Right atrium auricular region (tissue), 2 donors: Measurements from ENCODE around the gene WDHD1. TPM values are rescaled to one million over a fixed set of nuclear protein-coding genes. Genes with fewer than 3 reads are reported as not detected.
A peak's percentile ranks its signal among the peaks of the same experiment; 100 is the strongest.
"Not testable (repeated sequence)": the region's sequence is repeated elsewhere in the genome, so short reads cannot be mapped to it uniquely, and the experiment has no call there.

Experiments used
- DNase-seq: peaks from one replicate; pipeline ENCODE4 v3.0.0-alpha.2; 2019; ENCODE audit warnings: low spot score
- H3K27ac ChIP-seq, 2 donors: fragments of 200-600 bp; sonication (generic); 1 replicate in 1 of 2; 2 replicates in 1 of 2; pipeline ENCODE4 v1.5.1; 2016 to 2019
- H3K27me3 ChIP-seq, 2 donors: fragments of 200-600 bp; sonication (generic); one replicate each; pipeline versions ENCODE4 v1.5.1 to v1.6.0; 2017 to 2019
- H3K36me3 ChIP-seq: fragments of 200-600 bp; sonication (generic); one replicate; pipeline ENCODE4 v1.5.1; 2016
- H3K4me1 ChIP-seq, 2 donors: fragments of 200-600 bp; sonication (generic); one replicate each; pipeline versions ENCODE4 v1.5.1 to v1.6.0; 2017 to 2019
- H3K4me3 ChIP-seq, 2 donors: fragments of 200-600 bp; sonication (generic); 1 replicate in 1 of 2; 2 replicates in 1 of 2; pipeline ENCODE4 v1.5.1; 2017 to 2019; ENCODE audit warnings: mild to moderate bottlenecking in 1 of 2, moderate library complexity in 1 of 2
- H3K9me3 ChIP-seq, 2 donors: fragments of 200-600 bp; sonication (generic); one replicate each; pipeline ENCODE4 v1.5.1; 2019
- total RNA-seq, 2 donors: library from RNA; depleted of rRNA; stranded (reverse); fragments of >200 nt; gene quantifications; one replicate each; pipeline ENCODE4 v1.1.0, GENCODE V29; 2016
- TF ChIP-seq, protein P1 (sequence below), 2 donors: fragments of 200-600 bp; sonication (generic); IDR thresholded peaks; one replicate each; pipeline ENCODE4 v1.5.1; 2019; ENCODE audit warnings: antibody characterized with exemption in 2 of 2

The WDHD1 gene
- total RNA-seq, 2 donors from 2014 or later, result 0.59 to 0.94 TPM

DNA sequence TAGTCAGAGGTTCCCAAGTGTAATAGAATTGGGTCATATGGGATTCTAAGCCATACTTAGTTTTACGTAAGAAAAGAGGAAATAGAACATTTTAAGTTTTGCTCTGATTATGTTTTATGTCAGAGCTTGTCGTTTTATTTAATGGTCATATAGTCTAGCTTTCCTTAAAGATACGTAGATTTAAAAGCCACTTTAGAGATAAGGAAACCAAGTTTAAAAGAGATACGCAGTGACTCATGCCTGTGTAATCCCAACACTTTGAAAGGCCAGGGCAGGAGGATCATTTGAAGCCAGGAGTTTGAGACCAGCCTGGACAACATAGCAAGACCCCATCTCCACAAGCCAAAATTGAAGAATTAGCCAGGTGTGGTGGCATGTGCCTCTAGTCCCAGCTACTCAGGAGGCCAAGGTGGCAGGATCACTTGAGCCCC lies 44.1 kb upstream of the WDHD1 start:
- Histone ChIP-seq H3K4me3 (no peak overlapping the region), H3K9me3 (no peaks in the 10 kb centered on the region), H3K27ac (peak overlapping the region; percentile 73 to 79), H3K4me1 (peaks cover 0 to 28% of the 10 kb centered on the region in 2 donors), H3K36me3 (peaks cover 3% of the 10 kb centered on the region), H3K27me3 (no peaks in the 10 kb centered on the region)
- DNase-seq, result no peak
- TF ChIP-seq, protein P1, sequence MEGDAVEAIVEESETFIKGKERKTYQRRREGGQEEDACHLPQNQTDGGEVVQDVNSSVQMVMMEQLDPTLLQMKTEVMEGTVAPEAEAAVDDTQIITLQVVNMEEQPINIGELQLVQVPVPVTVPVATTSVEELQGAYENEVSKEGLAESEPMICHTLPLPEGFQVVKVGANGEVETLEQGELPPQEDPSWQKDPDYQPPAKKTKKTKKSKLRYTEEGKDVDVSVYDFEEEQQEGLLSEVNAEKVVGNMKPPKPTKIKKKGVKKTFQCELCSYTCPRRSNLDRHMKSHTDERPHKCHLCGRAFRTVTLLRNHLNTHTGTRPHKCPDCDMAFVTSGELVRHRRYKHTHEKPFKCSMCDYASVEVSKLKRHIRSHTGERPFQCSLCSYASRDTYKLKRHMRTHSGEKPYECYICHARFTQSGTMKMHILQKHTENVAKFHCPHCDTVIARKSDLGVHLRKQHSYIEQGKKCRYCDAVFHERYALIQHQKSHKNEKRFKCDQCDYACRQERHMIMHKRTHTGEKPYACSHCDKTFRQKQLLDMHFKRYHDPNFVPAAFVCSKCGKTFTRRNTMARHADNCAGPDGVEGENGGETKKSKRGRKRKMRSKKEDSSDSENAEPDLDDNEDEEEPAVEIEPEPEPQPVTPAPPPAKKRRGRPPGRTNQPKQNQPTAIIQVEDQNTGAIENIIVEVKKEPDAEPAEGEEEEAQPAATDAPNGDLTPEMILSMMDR (IDR thresholded peaks at IDR 0.05), result no peak

DNA sequence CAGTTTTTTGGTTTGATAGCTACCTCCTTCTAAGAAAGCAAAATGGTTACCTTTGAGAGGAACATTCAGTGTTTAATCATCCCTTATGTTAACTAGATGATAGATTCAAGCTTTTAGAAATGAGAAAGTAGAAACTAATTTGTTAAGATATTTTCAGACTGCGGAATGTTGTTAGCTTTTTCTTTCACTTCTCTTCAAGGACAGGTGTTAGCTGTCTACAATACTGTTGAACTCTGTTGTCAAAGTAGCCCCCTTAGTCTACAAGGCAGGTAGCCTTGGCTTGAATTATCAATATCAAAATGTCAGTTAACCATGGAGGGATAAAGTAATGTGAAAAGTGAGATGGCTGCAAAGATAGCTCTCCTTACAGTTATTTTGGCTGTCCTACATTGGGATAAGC lies 39.3 kb upstream of the WDHD1 start:
- no peak for DNase-seq
- Histone ChIP-seq H3K4me3 (no peak overlapping the region), H3K27me3 (no peaks in the 10 kb centered on the region), H3K9me3 (no peaks in the 10 kb centered on the region), H3K36me3 (peaks cover 30% of the 10 kb centered on the region), H3K4me1 (peaks cover 0 to 28% of the 10 kb centered on the region in 2 donors), H3K27ac (peak overlapping the region in 1 of 2 donors; percentile 31)
- TF ChIP-seq, protein P1 (IDR thresholded peaks at IDR 0.05), result no peak

DNA sequence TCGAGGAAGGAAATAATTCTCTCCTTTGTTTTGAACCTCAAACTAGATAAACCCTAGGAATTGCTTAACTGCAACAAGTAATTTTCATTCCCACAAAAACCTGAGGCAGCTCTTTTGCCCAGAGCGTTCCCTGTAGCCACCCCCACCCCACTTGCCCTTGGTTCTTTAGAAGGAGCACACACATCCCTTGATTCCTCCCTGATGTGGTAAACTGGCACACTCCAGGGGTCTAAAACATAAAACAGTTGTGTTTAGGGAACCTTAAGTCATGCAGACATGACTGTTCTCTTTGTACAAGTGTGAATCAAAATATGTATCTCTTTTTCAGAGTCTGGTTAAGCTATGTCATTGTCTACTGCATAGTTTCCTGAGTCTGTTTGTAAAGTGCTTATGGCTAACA lies 38.5 kb upstream of the WDHD1 start:
- no peaks in the 10 kb centered on the region for H3K9me3 ChIP-seq
- DNase-seq, result no peak
- H3K36me3 ChIP-seq, result peaks cover 30% of the 10 kb centered on the region
- peaks cover 0 to 22% of the 10 kb centered on the region in 2 donors for H3K4me1 ChIP-seq
- H3K4me3 ChIP-seq, result no peak overlapping the region
- peak overlapping the region; percentile 31 to 33 for H3K27ac ChIP-seq
- no peaks in the 10 kb centered on the region for H3K27me3 ChIP-seq
- TF ChIP-seq, protein P1 (IDR thresholded peaks at IDR 0.05), result no peak

GRCh38 chr14:55064896-55065295 lies 38.0 kb upstream of the WDHD1 start:
- Histone ChIP-seq H3K4me1 (peaks cover 0 to 22% of the 10 kb centered on the region in 2 donors), H3K27ac (peak overlapping the region; percentile 31 to 33), H3K36me3 (peaks cover 30% of the 10 kb centered on the region)
- H3K9me3 ChIP-seq, H3K4me3 ChIP-seq, DNase-seq, H3K27me3 ChIP-seq: not testable (repeated sequence)

DNA sequence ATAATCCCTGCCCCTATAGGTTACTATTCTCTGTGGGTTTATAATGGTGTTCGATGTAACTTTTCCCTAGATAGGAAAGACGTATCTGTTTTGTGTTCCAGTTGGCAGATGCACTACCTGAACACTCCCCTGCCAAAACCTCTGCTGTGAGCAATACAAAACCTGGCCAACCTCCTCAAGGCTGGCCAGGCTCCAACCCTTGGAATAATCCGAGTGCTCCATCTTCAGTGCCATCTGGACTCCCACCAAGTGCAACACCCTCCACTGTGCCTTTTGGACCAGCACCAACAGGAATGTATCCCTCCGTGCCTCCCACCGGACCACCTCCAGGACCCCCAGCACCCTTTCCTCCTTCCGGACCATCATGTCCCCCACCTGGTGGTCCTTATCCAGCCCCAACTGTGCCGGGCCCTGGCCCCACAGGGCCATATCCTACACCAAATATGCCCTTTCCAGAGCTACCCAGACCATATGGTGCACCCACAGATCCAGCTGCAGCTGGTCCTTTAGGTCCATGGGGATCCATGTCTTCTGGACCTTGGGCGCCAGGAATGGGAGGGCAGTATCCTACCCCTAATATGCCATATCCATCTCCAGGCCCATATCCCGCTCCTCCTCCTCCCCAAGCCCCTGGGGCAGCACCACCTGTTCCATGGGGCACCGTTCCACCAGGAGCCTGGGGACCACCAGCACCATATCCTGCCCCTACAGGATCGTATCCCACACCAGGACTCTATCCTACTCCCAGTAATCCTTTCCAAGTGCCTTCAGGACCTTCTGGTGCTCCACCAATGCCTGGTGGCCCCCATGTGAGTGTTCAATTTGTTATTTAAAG lies 35.8 kb upstream of the WDHD1 start:
- H3K4me1 ChIP-seq, result peaks cover 0 to 22% of the 10 kb centered on the region in 2 donors
- H3K9me3 ChIP-seq, result no peaks in the 10 kb centered on the region
- no peak overlapping the region for H3K4me3 ChIP-seq
- H3K27me3 ChIP-seq, result no peaks in the 10 kb centered on the region
- H3K36me3 ChIP-seq, result peaks cover 31% of the 10 kb centered on the region
- TF ChIP-seq, protein P1 (IDR thresholded peaks at IDR 0.05), result no peak
- no peak for DNase-seq
- peak overlapping the region; percentile 8 to 49 for H3K27ac ChIP-seq

GRCh38 chr14:55059333-55059732 lies 32.4 kb upstream of the WDHD1 start:
- DNase-seq, result no peak
- Histone ChIP-seq H3K36me3 (peaks cover 21% of the 10 kb centered on the region), H3K9me3 (no peaks in the 10 kb centered on the region), H3K27me3 (no peaks in the 10 kb centered on the region), H3K4me3 (no peak overlapping the region), H3K4me1 (peaks cover 0 to 30% of the 10 kb centered on the region in 2 donors), H3K27ac (no peak overlapping the region)
- TF ChIP-seq, protein P1 (IDR thresholded peaks at IDR 0.05), result no peak
